ENCODE data around the gene ZNF850. TPM values are rescaled to one million over a fixed set of nuclear protein-coding genes. Genes with fewer than 3 reads are reported as not detected.

The ZNF850 gene
- polyA plus RNA-seq (2013, experiment 1 of 2), result 6.3 TPM
- polyA plus RNA-seq (2013, experiment 2 of 2), result 6.9 TPM

DNA sequence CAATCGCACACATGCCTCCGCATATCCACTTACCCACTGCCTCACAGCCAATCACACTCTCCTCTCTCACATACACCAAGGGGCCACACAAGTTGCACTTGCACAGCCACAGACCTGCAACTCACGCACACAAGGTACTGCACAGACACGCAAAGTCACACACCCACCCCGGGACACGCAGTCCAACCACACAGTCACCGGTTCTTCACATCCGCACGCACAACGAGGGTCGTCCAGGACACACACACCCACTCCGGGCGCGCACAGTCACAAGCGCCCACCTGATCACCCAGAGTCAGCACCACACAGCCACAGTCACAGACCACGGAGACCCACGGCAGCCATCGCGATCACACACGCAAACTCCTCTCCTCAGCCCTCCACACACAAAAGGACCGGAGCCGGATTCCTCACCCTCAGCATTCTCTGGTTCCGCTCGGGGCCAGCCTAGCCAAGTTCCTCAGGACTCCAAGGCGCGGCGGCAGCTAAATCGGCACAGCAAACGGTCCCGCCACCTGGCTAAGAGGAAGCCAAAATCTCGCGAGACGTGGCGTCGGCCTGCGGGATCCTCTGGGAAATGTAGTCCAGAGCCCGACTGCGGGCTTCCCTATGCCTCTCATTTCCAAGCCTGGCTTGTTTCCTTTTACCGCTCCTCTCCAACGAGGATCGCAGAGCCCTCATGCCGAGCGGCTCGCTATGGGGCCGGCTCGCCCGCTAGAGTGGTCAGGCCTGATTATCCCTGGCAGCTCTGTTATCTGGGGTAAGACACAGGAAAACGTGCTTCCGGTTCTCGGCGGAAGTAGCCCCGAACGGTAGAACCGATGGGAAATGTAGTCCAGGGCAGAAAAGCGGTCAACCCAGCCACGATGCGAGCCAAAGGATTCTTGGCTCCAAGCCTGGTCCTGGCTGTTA is at the start of gene ZNF850:
ZNF850 (minus strand) TSS at position 497 of the 912 bp plus-strand sequence. CDS start 10,201 bp downstream, outside the sequence.
- H2BK5ac ChIP-seq (ENCODE audit: low read length), result no peak within 1 kb of the TSS
- H4K8ac ChIP-seq (ENCODE audit: low read depth, low read length), result no peak within 1 kb of the TSS
- no peak within 1 kb of the TSS for H2AK5ac ChIP-seq (ENCODE audit: low read depth, low read length)
- H3K4ac ChIP-seq (ENCODE audit: low read length), result no peak within 1 kb of the TSS
- peak within 1 kb of the TSS; percentile 71 for H3K27ac ChIP-seq (replicated peaks; ENCODE audit: low read length)
- peak within 1 kb of the TSS; percentile 76 for H3K4me2 ChIP-seq (ENCODE audit: insufficient read depth, low read length, poor library complexity, severe bottlenecking)
- WGBS, 2 donors (ENCODE audit: extremely low coverage in 2 of 2, insufficient read length in 2 of 2, insufficient replicate concordance in 1 of 2), result no CpG with 5 or more reads among the region's 57 CpGs
- H2AFZ ChIP-seq (ENCODE audit: low read length), result peak within 1 kb of the TSS; percentile 94
- no peak within 1 kb of the TSS for H2BK12ac ChIP-seq (ENCODE audit: low read length)
- no peak within 1 kb of the TSS for H3K14ac ChIP-seq (ENCODE audit: low read length)
- peaks cover 8 to 26% of the 10 kb centered on the region in 2 donors for H3K36me3 ChIP-seq (replicated peaks in 1 of 2; ENCODE audit: control insufficient read depth in 2 of 2, insufficient read depth in 2 of 2, low read length in 2 of 2)
- no peak within 1 kb of the TSS for H2BK120ac ChIP-seq (ENCODE audit: low read depth, low read length)
- no peak within 1 kb of the TSS for H2BK15ac ChIP-seq (ENCODE audit: low read length)
- H3K4me1 ChIP-seq (ENCODE audit: control insufficient read depth in 2 of 2, insufficient read depth in 1 of 2, low read depth in 1 of 2, low read length in 2 of 2), result no peaks in the 10 kb centered on the region
- H3K27me3 ChIP-seq (ENCODE audit: control insufficient read depth in 3 of 3, insufficient read depth in 3 of 3, low read depth in 1 of 3, low read length in 3 of 3), result no peaks in the 10 kb centered on the region
- H3K9me3 ChIP-seq (replicated peaks in 1 of 2; ENCODE audit: control insufficient read depth in 2 of 2, insufficient read depth in 1 of 2, low read depth in 1 of 2, low read length in 2 of 2), result peaks cover 11 to 55% of the 10 kb centered on the region in 2 donors
- H3K79me1 ChIP-seq (ENCODE audit: low read depth, low read length), result peaks cover 8% of the 10 kb centered on the region
- H3K9ac ChIP-seq (ENCODE audit: low read depth, low read length, poor library complexity), result peak within 1 kb of the TSS; percentile 96
- H3K23ac ChIP-seq (ENCODE audit: low read depth, low read length, poor library complexity), result peak within 1 kb of the TSS; percentile 12
- peak within 1 kb of the TSS; percentile 68 to 93 for H3K4me3 ChIP-seq (ENCODE audit: low read length in 2 of 2)
- H3K18ac ChIP-seq (ENCODE audit: low read length), result peak within 1 kb of the TSS; percentile 76
- DNase-seq (ENCODE audit: low spot score), result peak; percentile 93
- H4K91ac ChIP-seq (ENCODE audit: low read depth, low read length, poor library complexity), result no peak within 1 kb of the TSS

DNA sequence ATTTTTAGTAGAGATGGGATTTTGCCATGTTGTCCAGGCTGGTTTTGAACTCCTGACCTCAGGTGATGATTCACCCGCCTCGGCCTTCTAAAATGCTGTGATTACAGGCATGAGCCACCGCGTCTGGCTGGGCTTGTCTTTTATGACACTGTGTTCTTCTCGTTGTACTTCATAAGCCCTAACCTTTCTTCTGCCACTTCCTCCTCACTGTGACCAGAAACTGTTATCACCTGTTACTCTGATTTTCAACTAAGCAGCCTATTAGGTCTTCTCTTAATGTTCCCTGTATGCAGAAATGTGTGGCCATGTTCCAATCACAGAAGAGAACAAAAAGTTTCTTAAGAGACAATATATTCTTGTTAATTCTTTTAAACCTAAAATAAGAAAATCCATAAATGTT is 49.2 kb upstream of the ZNF850 start:
- no peak overlapping the region for H4K91ac ChIP-seq (ENCODE audit: low read depth, low read length, poor library complexity)
- no peak overlapping the region for H3K23ac ChIP-seq (ENCODE audit: low read depth, low read length, poor library complexity)
- no peak overlapping the region for H3K9ac ChIP-seq (ENCODE audit: low read depth, low read length, poor library complexity)
- peaks cover 38 to 95% of the 10 kb centered on the region in 2 donors for H3K9me3 ChIP-seq (replicated peaks in 1 of 2; ENCODE audit: control insufficient read depth in 2 of 2, insufficient read depth in 1 of 2, low read depth in 1 of 2, low read length in 2 of 2)
- peaks cover 26 to 78% of the 10 kb centered on the region in 2 donors for H3K36me3 ChIP-seq (replicated peaks in 1 of 2; ENCODE audit: control insufficient read depth in 2 of 2, insufficient read depth in 2 of 2, low read length in 2 of 2)
- H3K4me2 ChIP-seq (ENCODE audit: insufficient read depth, low read length, poor library complexity, severe bottlenecking), result no peak overlapping the region
- H2AFZ ChIP-seq (ENCODE audit: low read length), result no peak overlapping the region
- no peak overlapping the region for H2BK5ac ChIP-seq (ENCODE audit: low read length)
- H3K4me1 ChIP-seq (ENCODE audit: control insufficient read depth in 2 of 2, insufficient read depth in 1 of 2, low read depth in 1 of 2, low read length in 2 of 2), result no peaks in the 10 kb centered on the region
- H2BK15ac ChIP-seq (ENCODE audit: low read length), result no peak overlapping the region
- no peaks in the 10 kb centered on the region for H3K27me3 ChIP-seq (ENCODE audit: control insufficient read depth in 3 of 3, insufficient read depth in 3 of 3, low read depth in 1 of 3, low read length in 3 of 3)
- H3K18ac ChIP-seq (ENCODE audit: low read length), result no peak overlapping the region
- DNase-seq (ENCODE audit: low spot score), result no peak
- H4K8ac ChIP-seq (ENCODE audit: low read depth, low read length), result no peak overlapping the region
- no peak overlapping the region for H2BK12ac ChIP-seq (ENCODE audit: low read length)
- H3K14ac ChIP-seq (ENCODE audit: low read length), result no peak overlapping the region
- no peak overlapping the region for H3K4ac ChIP-seq (ENCODE audit: low read length)
- H3K79me1 ChIP-seq (ENCODE audit: low read depth, low read length), result no peaks in the 10 kb centered on the region
- no CpG with 5 or more reads among the region's 5 CpGs for WGBS, 2 donors (ENCODE audit: extremely low coverage in 2 of 2, insufficient read length in 2 of 2, insufficient replicate concordance in 1 of 2)
- no peak overlapping the region for H2AK5ac ChIP-seq (ENCODE audit: low read depth, low read length)
- no peak overlapping the region for H3K27ac ChIP-seq (replicated peaks; ENCODE audit: low read length)
- no peak overlapping the region for H3K4me3 ChIP-seq (ENCODE audit: low read length in 2 of 2)
- H2BK120ac ChIP-seq (ENCODE audit: low read depth, low read length), result no peak overlapping the region

DNA sequence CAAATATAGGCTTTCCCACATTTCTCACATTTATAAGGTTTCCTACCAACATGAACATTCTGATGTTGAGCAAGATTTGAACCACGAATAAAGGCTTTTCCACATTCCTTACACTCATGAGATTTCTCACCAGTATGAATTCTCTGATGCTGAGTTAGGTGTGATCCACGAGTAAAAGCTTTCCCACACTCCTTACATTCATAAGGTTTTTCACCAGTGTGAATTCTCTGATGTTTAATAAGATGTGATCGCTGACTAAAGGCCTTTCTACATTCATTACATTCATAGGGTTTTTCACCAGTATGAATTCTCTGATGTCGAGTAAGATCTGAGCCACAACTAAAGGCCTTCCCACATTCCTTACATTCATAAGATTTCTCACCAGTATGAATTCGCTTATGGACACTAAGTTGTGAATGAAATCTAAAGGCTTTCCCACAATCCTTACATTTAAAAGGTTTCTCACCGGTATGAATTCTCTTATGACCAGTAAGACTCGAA is 46.6 kb upstream of the ZNF850 start:
- H2AFZ ChIP-seq (ENCODE audit: low read length), result no peak overlapping the region
- no peak overlapping the region for H4K8ac ChIP-seq (ENCODE audit: low read depth, low read length)
- no peak overlapping the region for H2BK12ac ChIP-seq (ENCODE audit: low read length)
- H3K18ac ChIP-seq (ENCODE audit: low read length), result no peak overlapping the region
- H3K4me3 ChIP-seq (ENCODE audit: low read length in 2 of 2), result no peak overlapping the region
- peaks cover 23 to 66% of the 10 kb centered on the region in 2 donors for H3K36me3 ChIP-seq (replicated peaks in 1 of 2; ENCODE audit: control insufficient read depth in 2 of 2, insufficient read depth in 2 of 2, low read length in 2 of 2)
- DNase-seq (ENCODE audit: low spot score), result no peak
- H3K4me2 ChIP-seq (ENCODE audit: insufficient read depth, low read length, poor library complexity, severe bottlenecking), result no peak overlapping the region
- no peak overlapping the region for H2BK5ac ChIP-seq (ENCODE audit: low read length)
- no peaks in the 10 kb centered on the region for H3K27me3 ChIP-seq (ENCODE audit: control insufficient read depth in 3 of 3, insufficient read depth in 3 of 3, low read depth in 1 of 3, low read length in 3 of 3)
- no peak overlapping the region for H2AK5ac ChIP-seq (ENCODE audit: low read depth, low read length)
- H3K14ac ChIP-seq (ENCODE audit: low read length), result no peak overlapping the region
- no peak overlapping the region for H3K4ac ChIP-seq (ENCODE audit: low read length)
- no peaks in the 10 kb centered on the region for H3K79me1 ChIP-seq (ENCODE audit: low read depth, low read length)
- H3K9ac ChIP-seq (ENCODE audit: low read depth, low read length, poor library complexity), result no peak overlapping the region
- no peaks in the 10 kb centered on the region for H3K4me1 ChIP-seq (ENCODE audit: control insufficient read depth in 2 of 2, insufficient read depth in 1 of 2, low read depth in 1 of 2, low read length in 2 of 2)
- no peak overlapping the region for H3K23ac ChIP-seq (ENCODE audit: low read depth, low read length, poor library complexity)
- H3K9me3 ChIP-seq (replicated peaks in 1 of 2; ENCODE audit: control insufficient read depth in 2 of 2, insufficient read depth in 1 of 2, low read depth in 1 of 2, low read length in 2 of 2), result peaks cover 32 to 97% of the 10 kb centered on the region in 2 donors
- no peak overlapping the region for H2BK15ac ChIP-seq (ENCODE audit: low read length)
- no peak overlapping the region for H2BK120ac ChIP-seq (ENCODE audit: low read depth, low read length)
- WGBS, 2 donors (ENCODE audit: extremely low coverage in 2 of 2, insufficient read length in 2 of 2, insufficient replicate concordance in 1 of 2), result no CpG with 5 or more reads among the region's 7 CpGs
- H3K27ac ChIP-seq (replicated peaks; ENCODE audit: low read length), result no peak overlapping the region
- no peak overlapping the region for H4K91ac ChIP-seq (ENCODE audit: low read depth, low read length, poor library complexity)

- Histone ChIP-seq H3K4me2 (ENCODE audit: insufficient read depth, low read length, poor library complexity, severe bottlenecking) (no peak overlapping the region), H3K14ac (ENCODE audit: low read length) (no peak overlapping the region), H2AK5ac (ENCODE audit: low read depth, low read length) (no peak overlapping the region), H3K79me1 (ENCODE audit: low read depth, low read length) (peaks cover 3% of the 10 kb centered on the region), H3K18ac (ENCODE audit: low read length) (no peak overlapping the region), H2BK15ac (ENCODE audit: low read length) (no peak overlapping the region), H3K4ac (ENCODE audit: low read length) (no peak overlapping the region), H2BK120ac (ENCODE audit: low read depth, low read length) (no peak overlapping the region), H3K9ac (ENCODE audit: low read depth, low read length, poor library complexity) (no peak overlapping the region), H2BK12ac (ENCODE audit: low read length) (no peak overlapping the region), H3K27me3 (ENCODE audit: control insufficient read depth in 3 of 3, insufficient read depth in 3 of 3, low read depth in 1 of 3, low read length in 3 of 3) (no peaks in the 10 kb centered on the region), H3K36me3 (replicated peaks in 1 of 2; ENCODE audit: control insufficient read depth in 2 of 2, insufficient read depth in 2 of 2, low read length in 2 of 2) (peaks cover 0 to 4% of the 10 kb centered on the region in 2 donors), H4K91ac (ENCODE audit: low read depth, low read length, poor library complexity) (no peak overlapping the region), H2AFZ (ENCODE audit: low read length) (no peak overlapping the region), H2BK5ac (ENCODE audit: low read length) (no peak overlapping the region), H3K4me3 (ENCODE audit: low read length in 2 of 2) (no peak overlapping the region), H3K23ac (ENCODE audit: low read depth, low read length, poor library complexity) (no peak overlapping the region), H3K4me1 (ENCODE audit: control insufficient read depth in 2 of 2, insufficient read depth in 1 of 2, low read depth in 1 of 2, low read length in 2 of 2) (no peaks in the 10 kb centered on the region), H3K27ac (replicated peaks; ENCODE audit: low read length) (no peak overlapping the region), H3K9me3 (replicated peaks in 1 of 2; ENCODE audit: control insufficient read depth in 2 of 2, insufficient read depth in 1 of 2, low read depth in 1 of 2, low read length in 2 of 2) (peaks cover 15 to 27% of the 10 kb centered on the region in 2 donors), H4K8ac (ENCODE audit: low read depth, low read length) (no peak overlapping the region)
- no peak for DNase-seq (ENCODE audit: low spot score)
Measured at GRCh38 chr19:36807029-36807428, 34.4 kb upstream of the ZNF850 start.

Measured in neuronal stem cell (in vitro differentiated cells).